GM19193 (cell line): ENCODE measurements around the gene APBA1.

ENCODE experiments used
- POLR2A ChIP-seq: IDR thresholded peaks from 4 replicates; pipeline ENCODE4 v1.6.1; 2011; ENCODE audit not compliant: insufficient read depth, insufficient read length; ENCODE audit errors: extremely low read depth

The APBA1 gene

DNA sequence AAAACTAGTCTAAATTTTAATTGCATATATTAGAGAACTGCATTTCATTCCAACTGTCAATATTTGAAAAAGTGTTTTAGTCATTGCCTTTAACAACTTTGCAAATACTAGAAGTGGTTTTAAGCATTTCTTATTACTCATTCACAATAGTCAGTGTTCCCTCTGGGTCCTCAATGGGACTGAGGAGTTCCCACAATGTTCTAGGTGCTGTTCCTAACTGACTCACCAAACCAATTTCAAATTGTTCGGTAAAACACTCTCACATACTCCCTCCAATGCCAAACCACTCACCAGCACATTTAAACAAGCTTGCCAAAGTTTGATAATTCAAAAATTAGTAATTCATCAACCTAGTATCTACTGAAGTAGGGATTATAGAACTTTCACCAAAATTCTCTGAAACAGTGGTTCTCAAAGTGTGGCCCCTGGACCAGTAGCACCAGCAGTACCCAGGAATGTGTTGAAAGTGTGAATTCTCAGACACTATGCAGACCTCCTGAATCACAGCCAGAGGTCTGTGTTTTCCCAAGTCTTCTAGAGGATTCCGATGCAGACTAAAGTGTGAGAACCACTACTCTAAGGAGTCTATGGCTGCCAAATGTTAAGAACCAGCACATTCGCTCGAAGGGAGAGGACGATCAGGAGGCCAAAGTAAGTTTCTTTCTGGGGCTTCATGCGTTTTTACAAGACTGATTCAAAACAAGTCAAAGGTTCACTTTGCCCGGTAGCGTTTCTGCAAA, 72.8 kb downstream of the APBA1 start:
- no peak for TF ChIP-seq POLR2A

DNA sequence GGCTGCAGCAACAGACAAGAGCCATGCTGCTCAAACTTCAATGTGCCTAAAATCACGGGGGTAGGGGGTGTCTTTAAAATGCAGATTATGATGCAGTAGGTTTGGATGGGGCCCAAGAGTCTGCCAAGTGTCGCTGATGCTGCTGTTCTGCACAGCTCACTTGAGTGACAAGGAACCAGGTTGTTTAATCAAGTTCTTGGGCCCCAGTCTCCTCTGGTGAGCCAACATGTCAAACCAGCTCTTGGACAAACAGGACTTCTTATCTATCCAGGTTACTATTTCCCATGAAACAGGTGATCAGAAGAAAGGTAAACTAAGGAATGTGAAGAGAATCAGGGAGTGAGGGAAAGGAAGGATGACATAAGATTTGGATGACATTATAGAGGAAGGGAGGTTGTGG, 78.0 kb downstream of the APBA1 start:
- TF ChIP-seq POLR2A, result no peak

DNA sequence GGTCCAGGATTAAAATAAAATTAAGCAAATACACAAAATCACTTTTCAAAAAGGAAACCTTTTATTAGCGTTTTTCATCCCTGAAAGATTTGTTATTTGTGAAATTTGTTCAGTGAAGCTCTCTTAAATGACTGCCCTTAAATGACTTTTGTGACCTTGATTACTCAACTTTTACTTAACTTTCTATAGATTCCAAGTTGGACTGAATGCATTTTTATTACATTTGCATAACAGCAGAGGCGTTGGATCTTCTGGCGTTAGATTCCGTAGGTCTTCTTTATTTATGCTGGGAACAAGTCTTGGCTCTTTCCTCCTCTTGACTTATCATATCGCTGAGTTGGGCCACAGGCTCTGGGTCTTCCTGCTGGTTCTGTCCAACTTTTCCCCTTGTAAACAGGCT, 78.4 kb downstream of the APBA1 start:
- TF ChIP-seq POLR2A, result no peak

DNA sequence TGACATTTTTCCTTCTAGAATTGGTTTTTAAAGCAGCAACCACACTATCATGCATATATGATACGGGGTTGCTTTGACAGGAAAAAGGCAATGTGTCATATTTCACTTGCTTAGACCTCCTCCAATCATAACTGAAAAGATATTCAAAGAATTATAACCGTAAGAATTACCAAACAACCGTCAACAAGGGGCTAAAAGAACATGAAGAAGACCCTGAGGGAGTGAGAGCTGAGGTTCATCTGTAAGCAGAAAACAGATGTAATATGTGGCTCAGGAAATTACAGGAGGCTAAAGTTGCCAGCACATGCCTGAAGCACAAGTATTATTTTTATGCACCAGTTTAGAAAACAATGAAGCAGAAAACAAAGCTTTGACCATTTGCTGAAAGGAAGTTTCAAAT, 78.9 kb downstream of the APBA1 start:
- TF ChIP-seq POLR2A, result no peak

DNA sequence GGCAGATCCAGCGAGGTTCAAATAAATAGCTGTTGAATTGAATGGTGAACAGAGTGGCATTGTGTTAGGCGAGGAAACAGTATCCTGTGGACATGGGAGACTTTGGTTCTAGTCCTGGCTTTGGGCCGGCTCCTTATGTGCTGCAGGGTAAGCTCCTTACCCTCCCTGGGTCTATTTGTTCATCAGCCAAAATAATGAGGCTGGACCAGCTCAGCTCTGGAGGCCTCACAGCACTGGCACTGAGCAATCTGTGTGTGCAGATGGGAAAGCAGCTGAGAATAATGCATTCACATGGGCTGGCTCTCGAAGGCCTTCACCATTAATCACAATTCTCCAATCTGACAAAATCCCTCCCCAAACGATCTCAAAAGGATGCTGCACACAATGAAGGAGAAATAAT, 81.9 kb downstream of the APBA1 start:
- no peak for TF ChIP-seq POLR2A

DNA sequence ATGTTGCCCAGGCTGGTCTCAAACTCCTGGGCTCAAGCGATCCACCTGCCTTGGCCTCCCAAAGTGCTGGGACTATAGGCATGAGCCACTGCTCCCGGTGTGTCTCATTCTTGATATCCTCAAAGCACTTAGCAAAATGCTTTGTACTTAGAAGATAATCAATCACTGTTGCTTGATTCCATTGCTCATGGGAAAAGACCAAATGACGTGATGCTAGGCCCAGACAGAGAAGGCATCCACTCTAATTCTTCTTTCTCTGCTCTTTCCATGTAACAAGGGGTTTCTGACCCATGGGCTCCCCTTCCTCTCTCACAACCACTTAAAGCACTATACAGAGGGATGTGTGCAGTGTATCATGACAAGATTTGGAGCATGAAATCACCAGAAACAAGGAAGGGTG, 83.0 kb downstream of the APBA1 start:
- no peak for TF ChIP-seq POLR2A

DNA sequence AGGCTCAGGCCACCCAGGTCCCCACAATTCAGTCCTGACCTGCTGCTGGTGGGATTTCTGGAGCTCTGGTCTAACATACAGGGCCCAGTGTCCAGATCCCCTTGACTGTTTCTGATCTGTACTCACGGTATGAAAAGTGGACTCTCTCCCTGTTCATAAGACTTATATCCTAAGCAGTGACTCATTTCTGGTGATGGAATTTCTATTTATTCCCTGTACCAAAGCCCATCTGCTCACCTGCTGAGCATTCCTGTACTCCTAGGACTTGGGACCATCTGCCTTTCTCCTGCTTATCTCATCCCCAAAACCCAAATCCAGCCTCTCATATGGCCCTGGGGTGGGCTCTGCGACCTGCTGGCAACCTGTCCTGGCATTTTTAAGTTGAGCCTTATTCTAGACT, 86.6 kb downstream of the APBA1 start:
- TF ChIP-seq POLR2A, result no peak

DNA sequence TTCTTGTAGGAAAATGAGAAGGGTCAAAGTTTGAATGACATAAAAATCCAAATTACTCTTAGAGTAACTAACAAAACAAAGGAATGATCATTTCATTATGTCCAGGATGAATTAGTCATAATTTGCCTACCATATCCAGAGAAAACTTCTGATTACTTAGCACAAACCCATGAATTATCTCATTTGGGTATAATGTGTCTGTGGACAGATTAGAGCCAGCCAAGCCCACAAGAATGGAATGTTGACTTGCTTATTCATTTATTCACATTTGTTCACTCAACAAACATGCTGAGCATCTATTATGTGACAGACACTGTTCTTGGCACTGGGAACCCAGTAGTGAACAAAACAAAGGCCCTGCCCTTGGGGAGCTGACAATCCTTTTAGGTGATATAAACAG, 87.4 kb downstream of the APBA1 start:
- TF ChIP-seq POLR2A, result no peak

DNA sequence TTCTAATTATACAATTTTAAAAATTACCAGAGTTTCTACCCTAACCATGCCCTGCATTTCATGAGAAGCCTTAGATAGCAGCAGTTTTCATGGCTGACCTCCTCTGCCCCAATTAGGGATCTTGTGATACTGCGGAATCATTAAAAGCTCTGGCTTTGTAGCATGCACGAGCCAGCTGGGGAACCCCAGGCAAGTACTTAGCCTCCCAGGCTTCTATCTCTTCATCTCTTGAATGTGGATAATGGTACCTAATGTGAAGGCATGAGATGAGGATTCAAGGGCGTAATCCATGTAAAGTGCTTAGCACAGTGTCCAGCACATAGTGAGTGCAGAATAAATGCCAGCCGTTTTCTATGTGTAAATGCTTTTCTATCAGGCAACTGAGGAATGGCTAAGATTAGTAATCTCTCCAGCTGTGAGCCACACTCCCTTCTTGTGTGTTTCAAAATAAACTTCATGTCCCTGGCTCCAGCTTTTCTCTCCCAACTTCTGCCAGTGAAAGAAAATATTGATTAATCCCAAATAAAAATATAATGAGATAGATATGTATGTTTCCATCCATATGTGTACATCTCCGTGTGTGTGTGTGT, 88.4 kb downstream of the APBA1 start:
- TF ChIP-seq POLR2A, result no peak

DNA sequence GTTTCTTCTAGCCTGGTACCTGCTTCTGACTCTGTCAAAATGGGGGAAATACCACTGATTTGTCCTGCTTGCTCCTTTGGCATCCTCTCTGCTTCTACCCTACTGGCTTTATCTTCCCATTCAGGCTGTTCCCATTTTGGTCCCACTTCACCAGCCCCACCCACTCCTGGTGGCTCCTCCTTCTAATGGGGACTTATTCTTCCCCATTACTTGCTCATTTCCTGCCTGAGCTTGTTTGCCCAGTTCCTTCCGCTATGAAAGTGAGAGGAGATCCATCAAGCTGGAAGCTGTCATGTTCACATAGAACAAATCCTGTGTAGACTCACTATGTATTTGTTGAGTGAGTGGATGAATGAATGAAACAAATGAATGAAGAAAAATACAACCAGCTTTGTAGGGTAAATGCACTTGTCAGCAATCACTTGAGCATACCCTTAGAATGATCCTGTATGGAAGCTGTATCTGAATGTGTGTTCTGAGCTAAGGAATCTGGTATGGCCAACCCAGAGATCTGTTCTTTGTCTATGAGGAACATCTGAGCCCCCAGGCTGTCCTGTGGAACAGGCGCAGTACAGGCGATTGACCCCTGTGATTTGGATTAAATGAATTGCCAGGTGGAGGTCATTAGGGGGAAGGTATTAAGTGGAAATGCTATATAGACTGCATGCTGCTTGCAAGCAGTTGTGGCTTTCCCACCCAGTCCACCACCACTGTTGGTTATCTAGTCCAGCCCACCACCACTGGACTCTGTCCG, 89.5 kb downstream of the APBA1 start:
- no peak for TF ChIP-seq POLR2A

DNA sequence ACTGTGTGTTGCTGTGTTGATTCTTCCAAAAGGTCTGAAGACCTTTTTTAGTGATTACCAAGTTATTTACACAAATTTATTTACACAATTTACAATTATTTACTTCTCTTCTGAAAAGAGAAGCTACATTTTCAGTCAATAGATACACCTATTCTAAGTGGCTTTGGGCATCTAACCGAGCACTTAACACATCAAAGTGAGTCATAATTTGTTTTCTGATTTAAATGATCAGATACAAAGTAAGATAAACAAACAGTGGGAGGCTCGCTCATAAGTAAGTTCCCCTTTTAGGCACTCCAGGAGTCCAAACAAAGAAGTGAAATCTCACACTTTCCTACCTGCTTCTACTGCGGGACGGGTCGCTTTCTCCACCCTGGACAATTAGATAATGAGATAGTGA, 90.2 kb downstream of the APBA1 start:
- no peak for TF ChIP-seq POLR2A

DNA sequence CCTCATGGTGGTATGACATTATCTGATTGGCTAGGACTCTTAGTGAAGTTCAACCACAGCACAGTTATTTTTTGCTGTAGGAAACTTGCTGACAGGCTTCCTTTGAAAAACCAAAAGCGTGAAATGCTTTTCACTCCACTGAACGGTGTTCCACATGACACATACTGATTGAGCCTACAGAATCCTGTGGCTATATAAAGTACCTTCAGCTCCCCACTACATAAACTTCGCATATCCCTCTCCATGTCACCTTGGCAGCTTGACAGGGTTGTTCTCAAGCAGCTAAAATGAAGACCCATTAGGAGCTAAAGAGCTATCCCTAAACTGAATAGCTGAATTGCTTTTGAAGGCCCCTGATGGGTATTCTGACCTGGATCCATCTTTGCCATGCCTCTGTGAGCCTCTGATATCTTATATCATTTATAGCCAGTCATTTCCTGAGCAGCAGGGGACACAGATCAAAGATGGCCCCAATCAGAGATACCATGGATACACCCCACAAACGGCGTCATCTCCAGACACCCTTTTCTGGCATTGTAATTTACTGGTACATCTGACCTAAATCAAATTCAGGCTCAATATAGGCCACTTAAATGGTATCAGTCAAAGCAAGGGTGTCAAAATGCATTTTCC, 91.5 kb downstream of the APBA1 start:
- no peak for TF ChIP-seq POLR2A

DNA sequence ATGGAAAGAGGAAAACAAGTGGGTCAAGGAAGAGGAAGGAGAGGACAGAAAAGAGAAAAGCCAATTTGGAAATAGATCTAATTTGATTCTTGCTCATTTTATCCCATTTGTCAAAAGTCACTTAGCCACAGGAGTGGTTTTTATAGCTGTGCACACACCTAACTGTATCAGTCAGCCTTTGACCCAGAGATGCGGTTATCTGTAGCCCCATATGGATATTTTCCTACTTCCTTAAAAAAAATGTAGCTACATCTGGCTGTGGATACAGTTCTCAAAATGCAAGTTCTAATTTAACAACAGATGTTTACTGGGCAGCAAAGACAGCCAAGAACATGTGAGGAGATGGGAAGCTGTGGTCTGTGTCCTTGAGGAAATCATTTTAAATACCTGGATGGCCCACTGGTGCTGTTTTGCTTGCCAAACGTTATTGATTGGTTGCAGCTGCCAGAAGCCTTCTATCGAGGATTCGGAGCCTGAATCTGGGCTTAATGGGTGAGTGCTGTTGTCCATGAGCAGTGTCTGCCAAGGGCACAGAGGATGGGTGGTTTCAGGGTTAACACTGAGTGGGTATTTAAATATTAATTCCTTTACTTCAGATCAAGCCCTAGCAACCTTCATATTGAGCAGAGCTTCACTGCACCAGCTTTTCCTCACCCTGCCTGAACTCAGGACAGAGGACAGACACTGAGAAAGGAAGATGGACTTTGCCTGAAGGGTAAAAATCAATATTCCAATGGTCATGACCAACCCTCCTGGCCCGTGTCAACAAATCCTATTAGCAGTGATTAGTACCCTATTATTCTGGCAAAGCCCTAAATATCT, 92.2 kb downstream of the APBA1 start:
- no peak for TF ChIP-seq POLR2A

DNA sequence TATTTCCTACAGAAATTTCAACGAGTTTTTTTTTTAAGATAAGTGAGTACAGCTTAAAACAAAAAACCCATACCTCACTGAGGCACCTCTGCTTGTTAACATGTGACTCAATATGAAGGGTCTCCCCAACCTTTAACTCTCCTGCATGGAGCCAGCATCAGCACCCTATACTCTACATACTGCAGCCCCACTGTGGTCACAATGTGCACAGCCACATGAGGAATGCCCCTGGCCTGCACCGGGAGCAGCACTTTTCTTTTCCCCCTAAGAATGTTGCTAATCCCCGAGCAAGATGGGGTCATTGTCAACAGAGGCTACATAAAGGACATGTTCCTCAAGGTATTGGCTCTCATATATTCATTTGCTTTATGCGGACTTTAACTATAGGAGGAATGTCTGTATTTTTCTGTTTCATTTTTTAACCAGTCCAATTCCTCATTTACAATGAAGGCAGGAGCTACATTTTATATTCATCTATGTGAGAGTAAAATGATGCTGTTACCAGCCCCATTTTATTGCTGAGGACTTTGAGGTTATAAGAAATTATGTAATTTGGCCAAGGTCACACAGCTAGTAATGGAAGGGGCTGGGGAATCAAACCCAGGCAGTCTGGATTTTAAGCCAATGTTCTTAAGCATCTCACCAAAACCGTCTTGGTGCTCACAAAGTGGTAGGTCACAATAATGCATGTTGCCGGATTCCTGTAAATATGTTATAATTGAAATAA, 93.0 kb downstream of the APBA1 start:
- TF ChIP-seq POLR2A, result no peak
